ENCODE data around the gene CSH2.
A peak's percentile ranks its signal among the peaks of the same experiment; 100 is the strongest.

The CSH2 gene

GRCh38 chr17:63827002-63827800 is 46.3 kb downstream of the CSH2 start, which contains the start of the genes FTSJ3 and PSMC5:
FTSJ3 (minus strand) TSS chr17:63827663; CDS start chr17:63826902, 761 bp downstream.
PSMC5 (plus strand) TSS chr17:63827431; CDS start chr17:63827491, 60 bp downstream.
- intact Hi-C loops (cut with DNase I): loop anchor here (5.0 kb wide), 1 partner anchor 55 kb away; the partner anchor contains the start of genes CCDC47 and DDX42
- DNase-seq: peak; percentile 96 to 99 (median 98)

- no peak for DNase-seq
- intact Hi-C loops (cut with DNase I): loop anchor here (5.0 kb wide), 1 partner anchor 54 kb away; the partner anchor contains the start of genes CCDC47 and DDX42
These were observed 46.9 kb downstream of the CSH2 start for GRCh38 chr17:63826468-63827001.

- DNase-seq: no peak
- intact Hi-C loops (cut with DNase I): no loop called here
These were observed 49.1 kb downstream of the CSH2 start for GRCh38 chr17:63824362-63824761.

- intact Hi-C loops (cut with DNase I): no loop called here
These were observed 49.7 kb downstream of the CSH2 start for GRCh38 chr17:63823659-63824331.

GRCh38 chr17:63822537-63822936 is 50.9 kb downstream of the CSH2 start:
- intact Hi-C loops (cut with DNase I): no loop called here
- DNase-seq: no peak

More at GRCh38 chr17:63823659-63824331, 49.7 kb downstream of the CSH2 start:
- DNase-seq: no peak
